HG02588 (cell line): ENCODE data around the gene MRPL28.
"Not testable (repeated sequence)": the region's sequence is repeated elsewhere in the genome, so short reads cannot be mapped to it uniquely, and the experiment has no call there.

Experiments
- ATAC-seq: cut with Tn5 transposase; IDR thresholded peaks from one replicate; pipeline ENCODE4 v1.9.1; 2021; ENCODE audit warnings: mild to moderate bottlenecking, moderate library complexity; ENCODE audit not compliant: unreplicated experiment

The MRPL28 gene

GRCh38 chr16:373848-374615 is 3.7 kb upstream of the MRPL28 start:
- no peak for ATAC-seq

- no peak for ATAC-seq
Observed at GRCh38 chr16:373020-373598, 2.8 kb upstream of the MRPL28 start.

GRCh38 chr16:372302-372983 is 2.1 kb upstream of the MRPL28 start:
- ATAC-seq, result no peak

- no peak for ATAC-seq
Observed at GRCh38 chr16:371515-372301, 1.4 kb upstream of the MRPL28 start.

GRCh38 chr16:370979-371514 is 709 bp upstream of the MRPL28 start:
- no peak for ATAC-seq

GRCh38 chr16:369866-370436 is 387 bp downstream of the MRPL28 start:
- no peak for ATAC-seq

GRCh38 chr16:369275-369865 is 968 bp downstream of the MRPL28 start:
- no peak for ATAC-seq

- ATAC-seq, result no peak
Observed at GRCh38 chr16:368388-369158, 1.8 kb downstream of the MRPL28 start.

- ATAC-seq, result no peak
Observed at GRCh38 chr16:367333-367903, 2.9 kb downstream of the MRPL28 start.

GRCh38 chr16:366476-366875 is 3.9 kb downstream of the MRPL28 start:
- no peak for ATAC-seq

GRCh38 chr16:364595-365491 is 5.5 kb downstream of the MRPL28 start:
- no peak for ATAC-seq

GRCh38 chr16:363766-364490 is 6.4 kb downstream of the MRPL28 start:
- no peak for ATAC-seq

GRCh38 chr16:363110-363765 is 7.1 kb downstream of the MRPL28 start:
- ATAC-seq, result no peak

GRCh38 chr16:362702-362999 is 7.7 kb downstream of the MRPL28 start:
- ATAC-seq, result not testable (repeated sequence)

GRCh38 chr16:361872-362701 is 8.3 kb downstream of the MRPL28 start:
- no peak for ATAC-seq

GRCh38 chr16:361341-361871 is 8.9 kb downstream of the MRPL28 start:
- ATAC-seq, result no peak
